DMS114 treated with DMSO at 0.1 percent for 48 hours (cell line): ENCODE results near the gene PERCC1.

Experiments
- DNase-seq: peaks from one replicate; lab custom pipeline; 2025; ENCODE audit not compliant: unreplicated experiment; lab: John Stamatoyannopoulos, UW

Gene PERCC1

GRCh38 chr16:1408171-1408837 lies 22.6 kb upstream of the PERCC1 start:
- peak; percentile 48 for DNase-seq

- no peak for DNase-seq
These were observed 18.0 kb upstream of the PERCC1 start for GRCh38 chr16:1412847-1413246.

- no peak for DNase-seq
These were observed 17.0 kb upstream of the PERCC1 start for GRCh38 chr16:1413684-1414531.

GRCh38 chr16:1414532-1415260 lies 16.2 kb upstream of the PERCC1 start, which contains the start of gene UNKL:
Gene UNKL, minus strand, starts transcription at chr16:1414704. Its CDS starts 13 bp downstream, at chr16:1414691.
- DNase-seq = no peak

- DNase-seq = no peak
These were observed 14.3 kb upstream of the PERCC1 start for GRCh38 chr16:1416521-1416941.

GRCh38 chr16:1420111-1420539 lies 10.8 kb upstream of the PERCC1 start:
- no peak for DNase-seq

- DNase-seq = no peak
These were observed 8.8 kb upstream of the PERCC1 start for GRCh38 chr16:1422076-1422475.

GRCh38 chr16:1424028-1424427 lies 6.8 kb upstream of the PERCC1 start:
- no peak for DNase-seq

GRCh38 chr16:1425616-1426370 lies 5.1 kb upstream of the PERCC1 start:
- no peak for DNase-seq

GRCh38 chr16:1426734-1427471 lies 4.0 kb upstream of the PERCC1 start:
- no peak for DNase-seq

- no peak for DNase-seq
These were observed 3.1 kb upstream of the PERCC1 start for GRCh38 chr16:1427473-1428461.

GRCh38 chr16:1428511-1428910 lies 2.4 kb upstream of the PERCC1 start:
- DNase-seq = no peak

GRCh38 chr16:1429012-1429411 lies 1.9 kb upstream of the PERCC1 start:
- no peak for DNase-seq

- no peak for DNase-seq
These were observed 1.2 kb upstream of the PERCC1 start for GRCh38 chr16:1429631-1430030.

- no peak for DNase-seq
These were observed 592 bp upstream of the PERCC1 start for GRCh38 chr16:1430214-1430758.

- DNase-seq = no peak
These were observed 806 bp downstream of the PERCC1 start for GRCh38 chr16:1431497-1432270.

GRCh38 chr16:1432388-1433262 lies 1.7 kb downstream of the PERCC1 start:
- DNase-seq = no peak
